GM23248 (cell line): ENCODE results near the gene KCNC1. TPM values are rescaled to one million over a fixed set of nuclear protein-coding genes. Genes with fewer than 3 reads are reported as not detected.

Experiments used
- DNase-seq: peaks from one replicate; pipeline ENCODE4 v3.0.0-alpha.2; 2015
- H2AFZ ChIP-seq: fragments of 200-600 bp; sonication (generic); 2 replicates; pipeline ENCODE4 v1.6.1; 2016; ENCODE audit warnings: antibody characterized with exemption
- H3F3A ChIP-seq: fragments of 200-600 bp; sonication (generic); 2 replicates; pipeline ENCODE4 v1.6.1; 2016; ENCODE audit warnings: mild to moderate bottlenecking, antibody characterized with exemption, mixed run types; ENCODE audit not compliant: insufficient read depth
- H3K27ac ChIP-seq: fragments of 200-600 bp; sonication (generic); 2 replicates; pipeline ENCODE4 v1.5.1; 2016; ENCODE audit warnings: mild to moderate bottlenecking
- H3K27me3 ChIP-seq: fragments of 200-600 bp; sonication (generic); replicated peaks from 2 replicates; pipeline ENCODE4 v1.6.1; 2016; ENCODE audit warnings: mild to moderate bottlenecking; ENCODE audit not compliant: insufficient read depth
- H3K36me3 ChIP-seq: fragments of 200-600 bp; sonication (generic); 2 replicates; pipeline ENCODE4 v1.6.1; 2016; ENCODE audit warnings: low read depth, mild to moderate bottlenecking
- H3K4me1 ChIP-seq: fragments of 200-600 bp; sonication (generic); 2 replicates; pipeline ENCODE4 v1.6.1; 2016; ENCODE audit warnings: mild to moderate bottlenecking; ENCODE audit not compliant: insufficient read depth
- H3K4me2 ChIP-seq: fragments of 200-600 bp; sonication (generic); one replicate; pipeline ENCODE4 v1.6.1; 2016; ENCODE audit warnings: mild to moderate bottlenecking; ENCODE audit not compliant: unreplicated experiment
- H3K4me3 ChIP-seq: fragments of 200-600 bp; sonication (generic); 2 replicates; pipeline ENCODE4 v1.5.1; 2016; ENCODE audit warnings: mild to moderate bottlenecking
- H3K79me2 ChIP-seq: fragments of 200-600 bp; sonication (generic); 2 replicates; pipeline ENCODE4 v1.6.1; 2016; ENCODE audit warnings: mild to moderate bottlenecking; ENCODE audit not compliant: insufficient read depth
- H3K9ac ChIP-seq: fragments of 200-600 bp; sonication (generic); 2 replicates; pipeline ENCODE4 v1.6.1; 2016; ENCODE audit warnings: mild to moderate bottlenecking
- H3K9me2 ChIP-seq: fragments of 200-600 bp; sonication (generic); 2 replicates; pipeline ENCODE4 v1.6.1; 2016; ENCODE audit warnings: mixed run types, mild to moderate bottlenecking, moderate library complexity; ENCODE audit not compliant: insufficient read depth
- H3K9me3 ChIP-seq: fragments of 200-600 bp; sonication (generic); one replicate; pipeline ENCODE4 v1.6.1; 2017; ENCODE audit warnings: low read depth
- H4K20me1 ChIP-seq: fragments of 200-600 bp; sonication (generic); 2 replicates; pipeline ENCODE4 v1.6.0; 2016; ENCODE audit not compliant: insufficient read depth
- EZH2 ChIP-seq: fragments of 200-600 bp; sonication (generic); IDR thresholded peaks from 2 replicates; pipeline ENCODE4 v1.6.1; 2018; ENCODE audit warnings: antibody characterized with exemption, mild to moderate bottlenecking; ENCODE audit not compliant: insufficient read depth, poor library complexity, severe bottlenecking
- EZH2phosphoT487 ChIP-seq: fragments of 200-600 bp; sonication (generic); IDR thresholded peaks from 2 replicates; pipeline ENCODE4 v1.6.1; 2018; ENCODE audit warnings: antibody characterized with exemption, moderate library complexity, mild to moderate bottlenecking, low read depth; ENCODE audit not compliant: insufficient read depth
- WGBS, 2 experiments: methylation state at CpG; one replicate each; pipeline ENCODE4 v1.1.6; 2015 to 2017; ENCODE audit warnings: low lambda C conversion rate in 2 of 2, low coverage in 1 of 2; ENCODE audit errors: missing lambda C conversion rate in 2 of 2; 5-methylcytosine and 5-hydroxymethylcytosine counted together
- in situ Hi-C: fragments of 300-500 bp; cut with MboI; formaldehyde crosslinking; loops from 2 replicates; pipeline ENCODE4 v1.15.0; 2020
- polyA plus RNA-seq: library from polyadenylated mRNA; unstranded; fragments of >200 nt; fragmentation: Nextera tagmentation; extraction: Ambion mirVana; gene quantifications from 2 replicates; pipeline ENCODE4 v1.2.1, GENCODE V29; 2016
- total RNA-seq: library from RNA; depleted of rRNA; stranded (reverse); fragments of >200 nt; shearing (Covaris generic); gene quantifications from 2 replicates; pipeline ENCODE4 v1.2.3, GENCODE V29; 2014

KCNC1 gene
- total and polyA plus RNA-seq, 2 experiments from 2014 or later: not detected

- peaks cover 2% of the 10 kb centered on the region; the same call in 1 of the 2 replicates for H3K27me3 ChIP-seq
- no peaks in the 10 kb centered on the region for H4K20me1 ChIP-seq
- H3K4me1 ChIP-seq: peaks cover 4% of the 10 kb centered on the region; the same call in 1 of the 2 replicates
- no peaks in the 10 kb centered on the region for H3F3A ChIP-seq
- H3K27ac ChIP-seq: no peak overlapping the region
- H3K9ac ChIP-seq: no peak overlapping the region
- no peaks in the 10 kb centered on the region for H3K9me3 ChIP-seq
- TF ChIP-seq EZH2 (no peak), EZH2phosphoT487 (no peak)
- no peak overlapping the region for H3K4me3 ChIP-seq
- no peaks in the 10 kb centered on the region for H3K9me2 ChIP-seq
- H3K4me2 ChIP-seq: no peak overlapping the region
- H3K79me2 ChIP-seq: no peaks in the 10 kb centered on the region
- in situ Hi-C loops: no loop called here
- no peaks in the 10 kb centered on the region for H3K36me3 ChIP-seq
- 83 to 86% methylated on average over 13 of the region's 13 CpGs for WGBS, 2 experiments
- H2AFZ ChIP-seq: no peak overlapping the region
- no peak for DNase-seq
Observed at GRCh38 chr11:17743026-17743807, 8.6 kb downstream of the KCNC1 start.

GRCh38 chr11:17743808-17744119 lies 9.2 kb downstream of the KCNC1 start:
- H3K27me3 ChIP-seq: no peaks in the 10 kb centered on the region
- in situ Hi-C loops: no loop called here
- 54 to 67% methylated on average over 4 to 5 of the region's 5 CpGs for WGBS, 2 experiments
- no peaks in the 10 kb centered on the region for H3F3A ChIP-seq
- no peak overlapping the region for H3K4me3 ChIP-seq
- H3K79me2 ChIP-seq: no peaks in the 10 kb centered on the region
- peaks cover 4% of the 10 kb centered on the region; the same call in 1 of the 2 replicates for H3K4me1 ChIP-seq
- no peak overlapping the region for H2AFZ ChIP-seq
- H3K27ac ChIP-seq: no peak overlapping the region
- TF ChIP-seq EZH2phosphoT487 (no peak), EZH2 (no peak)
- H3K36me3 ChIP-seq: no peaks in the 10 kb centered on the region
- no peaks in the 10 kb centered on the region for H3K9me2 ChIP-seq
- peak; percentile 40 for DNase-seq
- H3K4me2 ChIP-seq: no peak overlapping the region
- H3K9ac ChIP-seq: no peak overlapping the region
- no peaks in the 10 kb centered on the region for H4K20me1 ChIP-seq
- no peaks in the 10 kb centered on the region for H3K9me3 ChIP-seq

- Histone ChIP-seq H3K9me3 (no peaks in the 10 kb centered on the region), H2AFZ (no peak overlapping the region), H3K27ac (no peak overlapping the region), H3F3A (no peaks in the 10 kb centered on the region), H3K4me2 (no peak overlapping the region), H3K9ac (no peak overlapping the region), H3K27me3 (no peaks in the 10 kb centered on the region), H3K4me3 (no peak overlapping the region), H4K20me1 (no peaks in the 10 kb centered on the region), H3K79me2 (no peaks in the 10 kb centered on the region), H3K36me3 (no peaks in the 10 kb centered on the region), H3K9me2 (no peaks in the 10 kb centered on the region), H3K4me1 (peaks cover 4% of the 10 kb centered on the region; the same call in 1 of the 2 replicates)
- peak; percentile 44 for DNase-seq
- in situ Hi-C loops: no loop called here
- TF ChIP-seq EZH2phosphoT487 (no peak), EZH2 (no peak)
- 60 to 71% methylated on average over 10 of the region's 10 CpGs for WGBS, 2 experiments
Observed at GRCh38 chr11:17744151-17744940, 9.8 kb downstream of the KCNC1 start.

GRCh38 chr11:17745023-17745772 lies 10.6 kb downstream of the KCNC1 start:
- Histone ChIP-seq H3K79me2 (no peaks in the 10 kb centered on the region), H3F3A (no peaks in the 10 kb centered on the region), H3K27me3 (no peaks in the 10 kb centered on the region), H3K9me3 (no peaks in the 10 kb centered on the region), H3K9ac (no peak overlapping the region), H3K27ac (no peak overlapping the region), H3K9me2 (no peaks in the 10 kb centered on the region), H3K4me1 (peaks cover 4% of the 10 kb centered on the region; the same call in 1 of the 2 replicates), H3K36me3 (no peaks in the 10 kb centered on the region), H4K20me1 (no peaks in the 10 kb centered on the region), H3K4me2 (no peak overlapping the region), H3K4me3 (no peak overlapping the region), H2AFZ (no peak overlapping the region)
- TF ChIP-seq EZH2phosphoT487 (no peak), EZH2 (no peak)
- DNase-seq: no peak
- WGBS, 2 experiments: 68 to 70% methylated on average over 19 to 20 of the region's 20 CpGs
- in situ Hi-C loops: no loop called here
